ENCODE results near the gene ST7L. TPM values are rescaled to one million over a fixed set of nuclear protein-coding genes. Genes with fewer than 3 reads are reported as not detected.
"Not testable (repeated sequence)": the region's sequence is repeated elsewhere in the genome, so short reads cannot be mapped to it uniquely, and the experiment has no call there.

ST7L gene
- total and polyA plus RNA-seq, 10 of the 15 experiments (the other 5 are each of a cell fraction or from before 2014, with no cell fraction given), result 3.6 to 13.7 (median 8.9) TPM

DNA sequence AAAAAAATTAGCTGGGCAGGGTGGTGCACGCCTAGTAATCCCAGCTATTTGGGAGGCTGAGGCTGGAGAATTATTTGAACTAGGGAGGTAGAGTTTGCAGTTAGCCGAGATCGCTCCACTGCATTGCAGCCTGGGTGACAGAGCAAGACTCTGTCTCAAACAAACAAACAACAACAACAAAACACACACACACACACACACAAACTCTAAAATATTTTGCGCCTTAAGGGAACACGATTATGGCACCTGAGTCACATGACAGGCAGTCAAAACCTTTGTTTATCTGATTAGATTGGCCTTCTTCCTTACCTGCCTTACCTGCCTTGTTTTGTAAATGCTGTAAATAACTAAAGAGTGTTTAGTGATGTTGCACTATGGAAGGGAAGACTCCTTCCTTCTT, 130.8 kb downstream of the ST7L start:
- BruUV-seq (replicated peaks), result no TSS peak
- DNase-seq (ENCODE audit: low read depth, low spot score) (no peak), FAIRE-seq (no peak), ATAC-seq (no peak)
- CTCF ChIA-PET, result no interaction called here
- H3K27me3 ChIP-seq (replicated peaks in 1 of 2; ENCODE audit: control insufficient read depth in 2 of 2, insufficient read depth in 2 of 2, low read length in 1 of 2), result no peaks in the 10 kb centered on the region
- no peaks in the 10 kb centered on the region for H4K20me1 ChIP-seq (ENCODE audit: control insufficient read depth, insufficient read depth)
- no peak overlapping the region for H2AFZ ChIP-seq (ENCODE audit: control insufficient read depth, low read depth, low read length)
- no peaks in the 10 kb centered on the region for H3K9me3 ChIP-seq (replicated peaks; ENCODE audit: control insufficient read depth, insufficient read depth, low read length)
- WGBS (ENCODE audit: insufficient coverage, insufficient replicate concordance, low lambda C conversion rate, missing lambda C conversion rate), result 65% methylated on average over 5 of the region's 5 CpGs
- H3K4me3 ChIP-seq, result no peak overlapping the region
- H3K4me2 ChIP-seq (ENCODE audit: control insufficient read depth, insufficient read depth), result no peak overlapping the region
- no peak overlapping the region for H3K9ac ChIP-seq (ENCODE audit: control insufficient read depth, insufficient read depth, low read length)
- RAD21 ChIA-PET (ENCODE audit: unreplicated experiment), result no interaction called here
- no peaks in the 10 kb centered on the region for H3K4me1 ChIP-seq (ENCODE audit: control insufficient read depth, insufficient read depth, low read length)
- POLR2A ChIA-PET, result no interaction called here
- H3K27ac ChIP-seq (ENCODE audit: control insufficient read depth, insufficient read depth), result no peak overlapping the region
- in situ Hi-C loops (cut with MboI) (no loop called here), intact Hi-C loops (cut with micrococcal nuclease; ENCODE audit: unreplicated experiment) (no loop called here)
- no peaks in the 10 kb centered on the region for H3K36me3 ChIP-seq (ENCODE audit: control insufficient read depth in 2 of 2, insufficient read depth in 2 of 2, low read length in 1 of 2)
- no peak for TF ChIP-seq POLR2AphosphoS5 (IDR thresholded peaks at IDR 0.05; ENCODE audit: low read length)
- TF ChIP-seq JUND (IDR thresholded peaks at IDR 0.05; ENCODE audit: low read depth, low read length), result no peak
- TF ChIP-seq SUPT20H (IDR thresholded peaks at IDR 0.05; ENCODE audit: borderline replicate concordance, control insufficient read depth, low read depth, low read length), result no peak
- no peak for TF ChIP-seq BACH1 (IDR thresholded peaks at IDR 0.05; ENCODE audit: borderline replicate concordance)
- TF ChIP-seq BMI1 (IDR thresholded peaks at IDR 0.05; ENCODE audit: borderline replicate concordance), result no peak
- TF ChIP-seq ZNF274 (IDR thresholded peaks at IDR 0.05; ENCODE audit: insufficient read depth, insufficient read length), result no peak
- TF ChIP-seq, protein P1, sequence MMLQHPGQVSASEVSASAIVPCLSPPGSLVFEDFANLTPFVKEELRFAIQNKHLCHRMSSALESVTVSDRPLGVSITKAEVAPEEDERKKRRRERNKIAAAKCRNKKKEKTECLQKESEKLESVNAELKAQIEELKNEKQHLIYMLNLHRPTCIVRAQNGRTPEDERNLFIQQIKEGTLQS (IDR thresholded peaks at IDR 0.05; ENCODE audit: borderline replicate concordance, extremely low read depth, low read depth, low read length), result no peak
- TF ChIP-seq ZZZ3 (IDR thresholded peaks at IDR 0.05; ENCODE audit: control insufficient read depth, insufficient read length, low read depth), result no peak
- TF ChIP-seq IRF4 (IDR thresholded peaks at IDR 0.05; ENCODE audit: low read depth, low read length), result no peak
- TF ChIP-seq RCOR1 (conservative IDR thresholded peaks at IDR 0.05; ENCODE audit: low read depth, low read length), result no peak
- no peak for TF ChIP-seq CBX3 (IDR thresholded peaks at IDR 0.05; ENCODE audit: borderline replicate concordance, low read depth)
- H3K79me2 ChIP-seq (ENCODE audit: control insufficient read depth, insufficient read depth, low read length), result no peaks in the 10 kb centered on the region
- SMC1A ChIA-PET (ENCODE audit: uncharacterized antibody, unreplicated experiment), result interaction anchor here (0.7 kb wide), 1 partner anchor 99 kb away, joined by 3 read pairs; no protein-coding TSS in a partner anchor

DNA sequence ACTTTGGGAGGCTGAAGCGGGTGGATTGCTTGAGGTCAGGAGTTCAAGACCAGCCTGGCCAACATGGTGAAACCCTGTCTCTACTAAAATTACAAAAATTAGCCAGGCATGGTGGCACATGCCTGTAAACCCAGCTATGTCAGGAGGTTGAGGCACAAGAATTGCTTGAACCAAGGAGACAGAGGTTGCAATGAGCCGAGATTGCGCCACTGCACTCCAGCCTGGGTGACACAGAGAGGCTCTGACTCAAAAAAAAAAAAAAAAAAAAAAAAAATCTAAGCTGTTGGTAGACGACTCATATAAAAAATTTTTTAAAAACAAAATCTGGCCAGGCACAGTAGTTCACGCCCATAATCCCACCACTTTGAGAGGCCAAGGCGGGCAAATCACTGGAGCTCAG, 131.3 kb downstream of the ST7L start:
- BruUV-seq (replicated peaks); H4K20me1 ChIP-seq (ENCODE audit: control insufficient read depth, insufficient read depth); in situ Hi-C loops (cut with MboI); ATAC-seq; POLR2A ChIA-PET; H3K36me3 ChIP-seq (ENCODE audit: control insufficient read depth in 2 of 2, insufficient read depth in 2 of 2, low read length in 1 of 2); H3K4me1 ChIP-seq (ENCODE audit: control insufficient read depth, insufficient read depth, low read length); H3K27ac ChIP-seq (ENCODE audit: control insufficient read depth, insufficient read depth); DNase-seq (ENCODE audit: low read depth, low spot score); H3K79me2 ChIP-seq (ENCODE audit: control insufficient read depth, insufficient read depth, low read length); CTCF ChIA-PET; SMC1A ChIA-PET (ENCODE audit: uncharacterized antibody, unreplicated experiment); H2AFZ ChIP-seq (ENCODE audit: control insufficient read depth, low read depth, low read length); H3K27me3 ChIP-seq (replicated peaks in 1 of 2; ENCODE audit: control insufficient read depth in 2 of 2, insufficient read depth in 2 of 2, low read length in 1 of 2); H3K9me3 ChIP-seq (replicated peaks; ENCODE audit: control insufficient read depth, insufficient read depth, low read length); intact Hi-C loops (cut with micrococcal nuclease; ENCODE audit: unreplicated experiment); H3K9ac ChIP-seq (ENCODE audit: control insufficient read depth, insufficient read depth, low read length); FAIRE-seq; H3K4me2 ChIP-seq (ENCODE audit: control insufficient read depth, insufficient read depth); H3K4me3 ChIP-seq: not testable (repeated sequence)
- RAD21 ChIA-PET (ENCODE audit: unreplicated experiment), result interaction anchor here (0.8 kb wide), 1 partner anchor 14 kb away, joined by 3 read pairs; no protein-coding TSS in a partner anchor
- WGBS (ENCODE audit: insufficient coverage, insufficient replicate concordance, low lambda C conversion rate, missing lambda C conversion rate), result 71% methylated on average over 6 of the region's 6 CpGs

DNA sequence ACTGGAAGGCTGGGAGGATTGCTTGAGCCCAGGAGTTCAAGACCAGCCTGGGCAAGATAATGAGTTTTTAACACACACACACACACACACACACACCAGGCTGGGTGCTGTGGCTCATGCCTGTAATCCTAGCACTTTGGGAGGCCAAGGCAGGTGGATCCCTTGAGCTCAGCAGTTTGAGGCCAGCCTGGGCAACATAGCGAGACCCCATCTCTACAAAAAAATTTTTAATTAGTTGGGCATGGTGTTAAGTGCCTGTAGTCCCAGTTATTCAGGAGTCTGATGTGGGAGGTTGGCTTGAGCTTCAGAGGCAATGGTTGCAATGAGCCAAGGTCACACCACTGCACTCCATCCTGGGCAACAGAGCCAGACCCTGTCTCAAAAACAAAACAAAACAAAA, 132.9 kb downstream of the ST7L start:
- H3K4me2 ChIP-seq (ENCODE audit: control insufficient read depth, insufficient read depth); H3K27ac ChIP-seq (ENCODE audit: control insufficient read depth, insufficient read depth); H4K20me1 ChIP-seq (ENCODE audit: control insufficient read depth, insufficient read depth); H3K36me3 ChIP-seq (ENCODE audit: control insufficient read depth in 2 of 2, insufficient read depth in 2 of 2, low read length in 1 of 2); H2AFZ ChIP-seq (ENCODE audit: control insufficient read depth, low read depth, low read length); H3K9me3 ChIP-seq (replicated peaks; ENCODE audit: control insufficient read depth, insufficient read depth, low read length); H3K4me1 ChIP-seq (ENCODE audit: control insufficient read depth, insufficient read depth, low read length); intact Hi-C loops (cut with micrococcal nuclease; ENCODE audit: unreplicated experiment); H3K79me2 ChIP-seq (ENCODE audit: control insufficient read depth, insufficient read depth, low read length); H3K4me3 ChIP-seq; in situ Hi-C loops (cut with MboI); H3K27me3 ChIP-seq (replicated peaks in 1 of 2; ENCODE audit: control insufficient read depth in 2 of 2, insufficient read depth in 2 of 2, low read length in 1 of 2); POLR2A ChIA-PET; BruUV-seq (replicated peaks); RAD21 ChIA-PET (ENCODE audit: unreplicated experiment); H3K9ac ChIP-seq (ENCODE audit: control insufficient read depth, insufficient read depth, low read length); FAIRE-seq; DNase-seq (ENCODE audit: low read depth, low spot score); ATAC-seq: not testable (repeated sequence)
- WGBS (ENCODE audit: insufficient coverage, insufficient replicate concordance, low lambda C conversion rate, missing lambda C conversion rate), result 0% methylated on average over 1 of the region's 1 CpG
- ChIA-PET CTCF (interaction anchor here (0.9 to 1.3 kb wide), 5 partner anchors 15 to 128 kb away, joined by 3 to 4 read pairs (median 3); no protein-coding TSS in a partner anchor), SMC1A (ENCODE audit: uncharacterized antibody, unreplicated experiment) (interaction anchor here (0.6 kb wide), 1 partner anchor 92 kb away, joined by 3 read pairs; no protein-coding TSS in a partner anchor)

Measured in GM12878 (cell line).